Endothelial cell of hepatic sinusoid (primary cell): ENCODE measurements around the gene ABAT.

Experiments
- in situ Hi-C: cut with HindIII; loops from 2 replicates; pipeline ENCODE4 v1.10.0; 2017; ENCODE audit warnings: low sequenced_read_pairs

ABAT gene

GRCh38 chr16:8674413-8675022, at the start of gene ABAT:
Gene ABAT (plus strand): TSS chr16:8674617. CDS start chr16:8735740, 61,123 bp downstream.
- in situ Hi-C loops, result no loop called here

- in situ Hi-C loops, result no loop called here
Observed at GRCh38 chr16:8625491-8626087, 48.8 kb upstream of the ABAT start.

- in situ Hi-C loops, result no loop called here
Observed at GRCh38 chr16:8626946-8627345, 47.5 kb upstream of the ABAT start.

DNA sequence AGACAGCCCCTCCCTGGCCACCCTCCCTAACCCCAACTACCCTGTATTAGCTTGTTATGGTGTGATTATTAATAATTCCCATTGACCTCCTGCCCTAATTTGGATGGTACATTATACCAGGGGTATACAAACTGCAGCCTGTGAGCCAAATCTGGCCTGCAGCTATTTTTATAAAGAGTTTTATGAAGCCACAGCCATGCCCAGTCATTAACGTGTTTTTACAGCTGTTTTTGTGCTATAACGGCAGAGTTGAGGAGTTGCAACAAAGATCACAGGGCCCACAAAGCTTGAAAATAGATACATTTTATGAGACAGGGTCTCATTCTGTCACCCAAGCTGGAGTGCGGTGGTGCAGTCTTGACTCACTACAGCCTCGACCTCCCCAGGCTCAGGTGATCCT, 47.0 kb upstream of the ABAT start:
- in situ Hi-C loops, result no loop called here

DNA sequence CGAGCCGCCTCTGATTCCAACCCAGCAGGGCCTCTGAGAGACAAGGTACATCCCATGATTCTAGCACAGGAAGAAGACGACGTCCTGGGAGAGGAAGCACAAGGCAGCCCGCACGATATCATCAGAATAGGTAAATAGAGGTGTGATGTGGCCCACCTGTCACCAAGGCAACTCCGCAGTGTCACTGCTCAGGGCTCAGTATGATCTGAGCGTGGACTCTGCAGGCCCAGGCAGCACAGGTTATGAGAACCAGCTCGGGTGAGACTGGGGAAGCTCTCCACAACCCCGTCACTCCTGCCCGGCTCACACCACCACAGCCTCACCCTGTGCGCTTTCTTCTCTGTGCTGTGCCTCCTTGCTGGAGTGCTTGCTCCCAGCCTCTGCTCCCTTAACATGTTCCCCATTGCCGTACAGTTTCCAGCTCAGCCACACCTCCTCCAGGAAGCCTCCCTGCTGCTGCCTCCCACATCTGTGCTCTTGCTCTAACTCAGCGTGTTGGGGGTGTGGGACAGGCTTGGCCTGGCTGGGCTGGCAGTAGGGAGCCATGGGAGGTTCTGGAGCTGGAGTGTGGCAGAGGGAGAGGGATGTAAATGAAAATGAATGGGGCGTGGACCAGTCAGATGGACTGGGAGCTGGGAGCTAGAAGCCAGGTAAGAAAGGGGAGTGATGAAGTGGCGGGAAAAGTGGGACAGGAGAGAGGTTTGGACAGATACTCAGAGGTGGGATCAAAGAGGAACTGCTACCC, 45.3 kb upstream of the ABAT start:
- in situ Hi-C loops, result no loop called here

DNA sequence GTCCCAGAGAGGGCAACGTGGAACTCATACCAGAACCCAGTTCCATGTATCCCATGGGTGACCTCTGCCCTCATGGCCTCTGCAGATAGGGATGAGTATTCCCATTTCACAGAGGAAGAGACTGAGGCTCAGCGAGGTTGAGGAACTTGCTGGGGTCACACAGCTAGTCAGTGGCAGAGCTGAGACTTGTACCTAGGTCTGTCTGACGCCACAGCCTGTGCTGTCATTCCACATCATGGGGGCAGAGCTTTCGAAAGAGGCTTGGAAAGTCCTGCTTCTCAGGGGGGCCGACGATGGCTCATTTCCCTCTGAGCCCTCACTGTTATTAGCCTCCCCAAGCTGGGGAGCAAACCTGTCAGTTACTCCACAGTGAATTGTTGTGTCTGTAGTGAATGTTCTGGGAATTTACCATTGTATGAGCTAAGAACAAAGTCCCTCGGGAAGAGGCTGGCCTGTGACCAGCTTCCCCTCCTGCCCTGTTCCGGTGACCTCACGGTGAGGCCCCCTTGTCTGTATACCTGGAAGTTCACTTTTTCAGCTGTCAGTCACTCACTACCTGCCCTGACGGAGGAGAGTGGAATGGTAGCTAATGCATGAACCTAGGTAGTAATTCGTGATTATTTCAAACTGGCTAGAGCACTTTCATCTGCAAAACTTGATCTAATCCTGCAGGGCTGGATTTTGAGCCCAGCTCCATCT, 44.0 kb upstream of the ABAT start:
- in situ Hi-C loops, result no loop called here

DNA sequence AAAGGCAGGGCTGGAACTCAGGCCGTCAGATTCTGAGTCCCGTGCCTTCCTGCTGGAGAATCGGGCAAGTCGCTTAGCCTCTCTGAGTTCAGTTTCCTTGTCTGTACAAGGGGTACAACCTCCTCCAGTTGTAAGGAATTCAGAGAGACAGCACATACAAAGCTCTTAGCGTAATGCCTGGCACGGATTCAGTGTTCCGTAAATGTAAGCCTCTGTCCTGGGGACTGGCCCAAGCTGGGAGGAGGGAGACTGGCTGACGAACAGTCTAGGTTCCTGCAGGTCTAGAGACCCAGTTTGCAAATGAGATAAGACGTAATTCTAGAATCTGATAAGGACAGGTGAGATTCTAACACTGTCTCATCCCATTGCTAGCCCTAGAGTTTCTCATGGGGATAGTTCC, 43.0 kb upstream of the ABAT start:
- in situ Hi-C loops, result no loop called here

- in situ Hi-C loops, result no loop called here
Observed at GRCh38 chr16:8631818-8632465, 42.5 kb upstream of the ABAT start.

GRCh38 chr16:8632675-8633182, 41.7 kb upstream of the ABAT start:
- in situ Hi-C loops, result no loop called here

- in situ Hi-C loops, result loop anchor here (5.0 kb wide), 1 partner anchor 68 kb away; no protein-coding TSS in a partner anchor
Observed at GRCh38 chr16:8634991-8635736, 39.3 kb upstream of the ABAT start.

- in situ Hi-C loops, result loop anchor here (5.0 kb wide), 1 partner anchor 72 kb away; no protein-coding TSS in a partner anchor
Observed at GRCh38 chr16:8639694-8640093, 34.7 kb upstream of the ABAT start.

- in situ Hi-C loops, result no loop called here
Observed at GRCh38 chr16:8641671-8642070, 32.7 kb upstream of the ABAT start.

DNA sequence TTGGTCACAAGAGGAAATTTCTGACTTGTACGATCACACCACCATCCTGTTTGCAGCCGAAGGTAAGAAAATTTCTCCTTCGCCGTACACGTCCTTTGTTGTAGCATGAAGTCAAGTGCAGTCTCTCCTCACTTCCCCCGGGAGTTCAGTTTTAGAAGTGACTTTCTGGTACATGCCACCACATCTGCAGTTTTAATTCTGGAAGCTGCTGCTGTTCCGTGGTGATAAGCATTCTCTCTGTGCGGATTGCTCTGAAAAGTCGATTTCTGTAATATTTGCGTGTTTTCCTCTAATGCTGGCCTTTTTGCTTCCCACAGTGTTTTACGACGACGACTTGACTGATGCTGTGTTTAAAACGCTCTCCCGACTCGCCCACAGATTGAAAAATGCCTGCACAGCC, 32.3 kb upstream of the ABAT start:
- in situ Hi-C loops, result no loop called here

DNA sequence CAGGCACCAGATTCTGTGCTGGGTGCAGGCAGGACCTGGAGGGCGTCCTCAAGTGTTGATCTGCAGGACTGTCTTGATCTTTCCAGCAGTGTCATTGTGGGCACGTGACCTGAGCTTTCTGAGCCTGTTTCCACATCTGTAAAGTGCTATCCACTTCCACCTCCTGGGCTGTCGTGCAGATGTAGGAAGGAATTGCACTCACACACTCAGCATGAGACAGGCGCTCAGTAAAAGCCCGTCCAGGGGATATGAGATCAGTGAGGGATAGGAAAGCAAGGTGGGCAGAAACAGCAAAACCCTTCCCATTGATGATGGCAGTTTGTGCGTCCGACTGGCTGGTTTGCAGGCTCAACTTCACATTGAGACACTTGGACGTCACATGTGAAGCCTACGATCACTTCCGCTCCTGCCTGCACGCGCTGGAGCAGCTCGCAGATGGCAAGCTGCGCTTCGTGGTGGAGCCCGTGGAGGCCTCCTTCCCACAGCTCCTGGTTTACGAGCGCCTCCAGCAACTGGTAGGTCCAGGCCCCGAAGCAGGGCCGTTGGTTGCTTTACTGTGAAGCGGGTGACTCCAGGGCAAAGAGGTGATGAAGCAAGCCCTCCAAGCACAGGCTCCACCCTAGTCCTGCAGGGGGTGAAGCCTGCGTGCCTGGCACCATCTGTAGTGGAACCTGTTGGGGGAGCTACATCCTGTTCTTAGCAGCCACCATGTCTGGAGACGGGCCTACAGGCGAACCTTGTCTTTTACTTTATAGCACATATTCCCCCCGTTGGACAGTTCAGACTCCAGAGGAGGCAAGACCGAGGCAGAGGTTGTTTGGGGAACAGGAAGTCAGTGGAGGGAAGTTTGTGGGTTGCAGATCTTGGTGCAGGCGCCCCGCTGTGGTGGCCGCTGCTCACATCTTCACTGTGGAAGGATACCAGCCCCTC, 29.9 kb upstream of the ABAT start:
- in situ Hi-C loops, result no loop called here

DNA sequence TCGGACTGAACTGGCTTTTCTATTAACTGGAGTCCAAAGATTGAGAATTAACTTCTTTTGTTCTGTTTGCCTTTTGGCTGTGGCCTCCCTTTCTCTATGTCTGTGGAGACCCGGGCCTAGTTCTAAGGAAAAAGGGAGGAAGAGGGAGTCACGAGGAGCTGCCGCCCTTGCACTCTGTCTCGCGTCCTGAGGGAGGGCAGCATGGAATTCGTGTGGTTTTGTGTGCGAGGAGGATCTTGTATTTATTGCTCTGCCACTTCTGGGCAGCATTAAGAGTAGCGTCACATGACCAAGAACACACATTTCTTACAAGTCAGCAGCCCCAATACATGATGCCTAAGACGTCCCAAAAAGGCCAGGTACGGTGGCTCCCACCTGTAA, 29.3 kb upstream of the ABAT start:
- in situ Hi-C loops, result no loop called here

- in situ Hi-C loops, result no loop called here
Observed at GRCh38 chr16:8645831-8646230, 28.6 kb upstream of the ABAT start.

DNA sequence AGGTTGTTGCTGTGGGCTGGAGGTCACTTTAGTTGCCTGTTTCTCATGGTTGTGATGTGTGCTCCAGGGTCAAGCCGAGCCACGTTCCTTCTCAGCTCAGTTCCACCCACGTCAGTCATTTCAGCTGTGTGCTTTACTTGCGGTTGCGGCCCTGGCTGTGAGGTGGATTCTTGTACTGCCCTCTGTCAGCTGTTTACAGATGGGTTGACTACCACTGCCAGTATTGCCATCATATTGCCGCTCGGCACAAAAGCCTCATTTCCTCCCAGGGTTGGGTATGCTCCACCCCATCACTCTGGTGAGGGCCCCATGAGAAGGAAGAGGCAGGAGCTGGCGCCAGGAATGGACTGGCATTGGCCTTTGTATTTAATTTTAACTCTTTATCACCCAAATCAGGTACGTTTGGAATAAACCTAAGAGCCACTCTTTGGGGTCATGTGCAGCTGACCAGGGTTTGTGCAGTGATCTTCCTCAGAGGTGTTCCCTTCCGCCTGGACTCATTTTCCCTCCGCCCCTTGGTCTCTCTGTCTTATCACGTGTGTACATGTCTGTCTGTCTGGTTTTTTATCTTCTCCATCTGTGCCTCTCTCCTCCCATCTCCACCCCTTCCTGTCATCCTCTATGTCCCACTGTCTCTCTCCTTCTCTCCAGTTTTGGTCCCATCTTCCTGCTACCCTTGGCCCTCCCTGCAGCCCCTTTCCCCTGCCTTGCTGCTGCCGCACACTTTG, 27.9 kb upstream of the ABAT start:
- in situ Hi-C loops, result no loop called here

DNA sequence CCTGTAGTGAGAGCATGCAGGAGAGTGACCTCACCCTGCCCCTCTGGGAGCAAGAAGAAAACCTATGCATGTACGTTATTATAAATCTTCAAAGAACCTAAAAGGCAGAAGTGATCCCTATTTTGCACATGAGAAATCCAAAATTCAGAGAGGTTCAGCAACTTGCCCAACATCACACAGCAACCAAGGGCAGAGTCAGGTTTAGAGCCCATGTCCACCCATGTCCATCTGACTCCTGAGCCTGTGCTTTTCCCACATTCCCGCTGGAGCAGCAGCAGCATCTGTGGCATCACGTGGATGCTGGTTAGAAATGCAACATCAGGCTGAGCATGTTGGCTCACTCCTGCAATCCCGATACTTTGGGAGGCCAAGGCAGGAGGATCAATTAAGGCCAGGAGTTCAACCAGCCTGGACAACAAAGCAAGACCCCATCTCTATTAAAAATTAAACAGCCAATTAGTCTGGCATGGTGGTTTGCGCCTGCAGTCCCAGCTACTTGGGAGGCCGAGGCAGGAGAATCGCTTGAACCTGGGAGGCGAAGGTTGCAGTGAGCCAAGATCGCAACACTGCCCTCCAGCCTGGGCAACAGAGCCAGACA, 26.6 kb upstream of the ABAT start:
- in situ Hi-C loops, result no loop called here
